HG02840 (cell line): Measurements from ENCODE around the gene ARVCF.

Experiments
- ATAC-seq: cut with Tn5 transposase; IDR thresholded peaks from one replicate; pipeline ENCODE4 v1.9.1; 2021; ENCODE audit warnings: mild to moderate bottlenecking, moderate library complexity, moderate number of reproducible peaks; ENCODE audit not compliant: unreplicated experiment, low FRiP score

Gene ARVCF

DNA sequence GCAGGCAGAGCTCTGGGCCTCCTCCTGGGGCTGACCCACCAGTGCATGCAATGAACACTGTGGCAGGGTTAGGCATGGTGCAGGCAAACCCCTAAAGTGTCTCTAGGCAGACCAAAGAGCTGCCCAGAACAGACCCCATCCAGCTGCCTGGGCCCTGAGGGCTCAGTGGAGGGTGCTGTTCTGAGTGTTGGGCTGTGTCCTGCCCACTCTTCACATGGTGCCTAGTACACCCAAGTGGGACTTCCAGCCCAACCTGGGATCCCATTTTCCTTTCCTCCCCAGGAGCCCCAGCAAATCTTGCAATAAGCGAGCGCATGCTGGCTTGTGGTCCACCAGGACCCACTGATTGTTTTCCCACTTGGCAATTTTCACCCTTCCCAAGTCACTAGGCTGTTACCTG, 26.4 kb downstream of the ARVCF start:
- no peak for ATAC-seq

DNA sequence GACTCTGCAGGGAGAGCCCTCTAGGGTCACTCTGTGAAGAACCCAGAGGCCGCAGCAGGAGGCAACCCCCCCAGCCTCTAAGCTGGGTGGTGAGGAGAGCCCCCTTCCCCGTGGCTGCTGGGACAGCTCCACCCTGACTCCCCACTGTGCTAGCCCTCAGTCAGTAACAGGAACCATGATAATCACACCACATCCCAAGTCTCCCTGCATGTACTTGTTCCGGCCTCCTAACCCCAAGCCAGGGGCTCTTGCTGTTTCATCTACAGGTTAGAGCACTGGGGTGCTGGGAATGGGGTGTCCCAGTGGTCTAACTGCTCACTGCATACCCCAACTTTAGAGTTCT, 26.9 kb downstream of the ARVCF start:
- no peak for ATAC-seq

DNA sequence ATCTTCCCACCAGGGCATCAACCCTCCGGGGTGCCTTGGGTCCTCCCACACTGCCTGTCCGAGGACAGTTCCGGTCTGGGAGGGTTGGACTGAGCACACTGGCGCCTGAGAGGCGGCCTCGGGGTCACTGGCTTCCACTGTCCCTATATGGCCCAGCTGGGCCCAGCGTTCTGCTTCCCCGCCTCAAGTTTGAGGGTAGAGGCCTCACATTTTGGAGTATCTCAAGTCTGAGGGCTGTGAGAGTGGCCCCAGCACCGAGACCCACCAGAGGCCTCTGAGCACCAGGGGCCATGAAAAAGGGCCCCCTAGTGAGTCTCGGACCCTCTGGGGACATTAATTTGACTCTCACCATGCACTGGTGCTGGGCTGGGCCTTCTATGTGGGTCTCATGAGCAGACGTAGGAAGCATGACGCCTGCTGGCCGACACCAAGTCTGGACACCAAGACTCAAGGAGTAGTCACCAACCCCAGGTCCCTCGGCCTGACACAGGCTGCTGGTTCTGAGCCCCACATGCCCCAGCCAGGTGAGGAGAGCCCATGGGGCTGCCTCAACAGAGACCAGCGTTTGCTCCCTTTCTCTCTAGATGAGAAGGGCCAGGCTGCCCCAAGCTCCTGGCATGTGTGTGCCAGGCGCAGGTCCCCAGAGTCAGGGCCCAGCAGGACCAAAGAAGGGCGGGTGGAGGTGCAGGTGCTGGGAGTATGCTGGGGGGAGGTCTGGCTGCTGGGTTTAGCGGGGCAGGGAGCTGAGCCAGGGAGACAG, 27.5 kb downstream of the ARVCF start:
- ATAC-seq, result no peak

DNA sequence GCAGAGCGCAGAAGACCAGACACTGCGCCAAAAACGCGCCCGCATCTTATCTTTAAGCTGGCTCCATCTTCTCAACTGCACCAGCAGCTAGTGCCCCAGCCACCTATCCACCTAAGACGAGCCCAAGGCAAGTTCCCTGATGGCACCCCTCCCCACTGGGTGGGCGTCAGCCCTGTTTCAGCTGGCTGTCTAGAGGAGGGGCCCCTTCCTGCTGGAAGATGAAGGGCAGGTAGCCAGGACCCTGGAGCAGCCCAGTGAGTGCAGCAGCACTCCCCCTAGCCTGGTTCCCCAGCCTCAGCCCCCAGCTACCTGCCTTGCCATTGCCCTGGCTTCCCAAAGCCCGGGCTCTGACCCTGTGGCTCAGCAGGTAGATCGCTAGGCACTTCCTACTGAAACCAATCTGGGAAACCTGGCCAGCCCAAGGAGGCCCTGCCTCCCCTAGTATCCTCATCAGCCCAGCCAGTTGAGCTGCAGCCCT, 28.3 kb downstream of the ARVCF start:
- ATAC-seq, result no peak

DNA sequence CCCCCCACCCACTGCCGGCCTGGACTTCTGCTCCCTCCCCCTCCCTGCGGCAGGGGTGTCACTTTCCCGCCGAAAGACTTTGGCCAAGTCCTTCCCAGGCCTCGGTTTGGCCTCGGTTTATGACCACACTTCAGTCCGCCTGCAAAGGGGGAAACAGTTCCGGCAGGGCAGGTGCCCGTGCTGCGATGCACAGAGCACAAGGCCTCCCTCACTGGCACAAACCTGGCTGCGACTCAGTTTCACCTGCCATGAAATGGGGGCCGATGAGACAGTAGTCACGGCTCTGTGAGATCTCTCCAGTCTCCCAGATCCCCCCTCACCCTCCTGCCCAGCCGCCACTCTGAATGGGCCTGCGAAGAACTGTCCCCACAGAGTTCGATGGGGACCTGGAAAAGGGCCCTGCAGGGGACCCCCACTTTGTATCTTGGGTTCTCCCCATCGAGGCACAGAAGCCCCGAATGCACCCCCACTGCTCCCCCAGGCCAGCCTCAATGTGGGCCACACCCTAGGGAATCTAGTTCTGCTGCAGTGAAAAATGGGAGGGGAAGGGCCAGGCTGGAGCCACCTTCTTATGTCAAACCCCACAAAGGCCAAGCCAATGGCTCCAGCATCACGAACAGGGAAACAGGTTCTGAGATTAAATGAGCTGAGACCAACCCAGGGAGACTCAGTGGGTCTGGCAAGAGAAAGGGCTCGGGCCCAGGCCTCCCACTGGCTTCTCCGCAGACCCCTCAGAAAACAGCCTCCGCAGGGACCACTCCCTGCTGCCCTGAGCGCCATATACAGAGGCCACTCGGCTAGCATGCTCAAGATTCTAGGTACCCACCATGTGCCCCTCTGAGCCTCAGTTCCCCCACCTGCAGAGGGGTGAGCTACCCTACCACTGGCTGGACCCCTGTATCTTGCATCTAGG, 29.0 kb downstream of the ARVCF start:
- ATAC-seq, result no peak

DNA sequence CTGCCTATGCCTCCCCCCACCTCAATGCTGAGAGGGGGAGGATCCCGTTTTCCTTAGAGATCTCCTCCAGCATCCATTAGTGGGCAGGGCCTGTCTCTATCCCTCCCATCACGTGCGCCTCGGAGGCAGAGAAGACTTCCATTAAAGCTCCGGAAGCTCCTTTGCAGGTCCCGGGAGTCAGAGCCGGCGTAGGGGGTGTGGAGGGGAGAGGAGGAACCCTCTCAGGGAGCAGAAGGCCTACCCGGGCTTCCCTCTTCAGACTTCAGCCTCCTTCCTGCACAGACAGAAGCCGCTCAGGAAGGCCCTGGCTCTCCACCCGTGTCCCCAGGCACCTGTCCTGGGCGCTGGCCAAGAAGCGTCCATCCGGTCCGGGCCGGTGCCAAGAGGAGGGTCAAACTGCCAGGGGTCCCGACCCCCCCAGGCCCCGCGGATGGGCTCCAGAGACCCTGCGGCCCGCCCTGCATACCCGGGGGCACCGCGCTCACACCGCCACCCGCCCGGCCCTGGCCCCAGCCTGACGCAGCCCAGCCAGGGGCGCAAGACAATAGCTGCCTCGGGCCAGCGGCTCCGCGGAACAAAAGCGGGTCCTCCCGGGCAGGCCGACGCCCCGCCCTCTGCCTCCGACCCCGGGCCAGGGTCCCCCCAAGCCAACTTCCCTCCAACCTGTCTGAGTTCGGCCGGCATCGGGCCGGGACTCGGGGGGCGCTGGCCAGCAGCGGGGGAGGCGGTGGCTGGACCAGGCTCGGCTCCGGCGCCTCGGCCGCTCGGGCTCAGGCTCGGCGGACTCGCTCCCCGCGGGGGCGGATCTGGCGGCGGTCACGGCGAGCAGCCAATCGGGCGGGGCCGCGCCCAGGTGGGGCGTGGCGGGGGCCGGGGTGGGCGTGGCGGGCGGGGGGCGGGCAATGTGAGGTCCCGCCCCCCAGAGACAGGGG, 29.9 kb downstream of the ARVCF start:
- ATAC-seq, result no peak

DNA sequence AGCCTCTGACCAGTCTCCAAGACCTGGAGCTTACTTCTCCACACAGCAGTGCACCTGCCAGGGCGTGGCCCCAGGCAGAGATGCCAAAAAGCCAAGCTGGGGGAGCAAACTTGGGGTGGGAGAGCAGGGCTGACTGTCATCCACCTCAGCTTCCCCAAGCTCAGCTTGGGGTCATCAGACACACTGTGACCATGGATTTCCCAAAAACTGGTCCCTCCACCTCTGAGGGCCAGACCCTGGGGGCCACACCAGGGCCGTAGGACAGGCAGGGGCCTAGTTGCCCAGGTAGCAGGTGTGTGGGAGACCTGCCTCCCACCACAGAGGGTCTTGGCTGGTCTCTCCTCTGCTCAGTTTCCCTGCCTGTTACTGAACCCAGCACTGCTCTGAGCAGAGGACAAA, 30.6 kb downstream of the ARVCF start:
- no peak for ATAC-seq

DNA sequence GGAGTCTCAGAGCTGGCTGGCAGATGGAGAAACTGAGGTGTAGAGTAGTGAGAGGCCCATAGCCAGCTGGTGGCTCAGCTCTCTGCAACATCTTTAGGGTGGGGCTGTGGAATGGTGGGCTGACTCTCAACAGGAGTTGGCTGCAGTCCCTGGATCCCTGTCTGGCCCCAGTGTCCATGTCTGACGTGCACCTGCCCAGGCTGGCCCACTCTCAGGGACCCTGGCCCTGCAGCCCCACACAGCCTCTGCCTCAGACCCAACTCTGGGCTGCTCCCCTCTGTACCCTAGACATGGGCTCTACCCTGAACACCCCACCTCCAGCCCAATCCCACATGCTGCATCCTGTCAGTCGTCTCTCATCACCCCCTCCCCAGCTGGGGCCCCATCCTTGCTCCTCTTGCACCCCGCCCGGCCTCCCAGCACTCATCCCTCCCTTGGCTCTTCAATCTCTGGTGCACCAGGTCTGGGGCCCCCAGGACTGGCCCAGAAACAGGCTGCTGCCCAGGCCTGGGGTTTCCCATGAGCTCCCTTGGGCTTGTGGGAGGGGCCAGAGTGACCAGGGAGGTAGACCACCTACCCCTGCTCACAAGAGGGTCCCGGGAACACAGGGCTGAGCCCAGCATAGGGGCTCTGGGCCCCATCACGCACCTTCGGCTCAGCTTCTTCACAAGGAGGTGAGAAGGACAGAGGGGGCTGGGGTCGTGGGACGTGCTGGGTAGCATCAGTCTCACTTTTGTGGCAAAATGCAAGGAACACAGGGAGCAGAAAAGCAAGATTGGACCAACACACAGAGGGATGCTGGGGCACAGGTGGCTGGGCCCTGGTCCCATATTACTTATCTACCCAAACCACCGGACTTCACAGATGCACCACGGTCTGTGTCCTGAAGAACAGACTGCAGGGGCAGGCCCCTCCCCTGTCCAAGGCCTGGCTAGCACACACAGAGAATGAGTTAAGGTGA, 31.5 kb downstream of the ARVCF start:
- ATAC-seq, result no peak

DNA sequence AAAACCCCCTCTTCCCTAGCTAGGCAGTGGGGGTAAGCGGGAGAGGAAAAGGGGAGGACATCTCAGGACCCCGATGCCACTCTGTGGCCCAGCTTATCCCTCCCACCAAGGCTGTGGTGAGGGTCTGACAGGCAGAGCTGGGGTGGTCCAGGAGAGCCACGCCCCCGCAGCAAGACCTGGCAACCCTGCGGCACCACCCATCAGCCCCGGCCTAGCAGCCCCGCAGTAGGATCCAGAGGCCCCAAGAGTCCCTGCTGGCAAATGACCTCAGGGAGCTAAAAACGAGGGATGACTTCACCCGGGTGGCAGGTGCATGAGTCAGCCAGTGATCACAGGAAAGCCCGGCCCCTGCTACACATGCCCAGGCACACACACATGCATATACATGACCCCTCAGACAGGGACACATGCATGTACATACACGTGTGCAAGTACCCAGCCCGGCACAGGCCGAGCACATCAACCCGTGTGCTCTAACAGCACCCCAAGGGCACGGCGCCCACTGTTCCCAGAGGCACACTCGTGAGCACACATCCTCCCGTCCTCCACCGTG, 32.3 kb downstream of the ARVCF start:
- ATAC-seq, result no peak

DNA sequence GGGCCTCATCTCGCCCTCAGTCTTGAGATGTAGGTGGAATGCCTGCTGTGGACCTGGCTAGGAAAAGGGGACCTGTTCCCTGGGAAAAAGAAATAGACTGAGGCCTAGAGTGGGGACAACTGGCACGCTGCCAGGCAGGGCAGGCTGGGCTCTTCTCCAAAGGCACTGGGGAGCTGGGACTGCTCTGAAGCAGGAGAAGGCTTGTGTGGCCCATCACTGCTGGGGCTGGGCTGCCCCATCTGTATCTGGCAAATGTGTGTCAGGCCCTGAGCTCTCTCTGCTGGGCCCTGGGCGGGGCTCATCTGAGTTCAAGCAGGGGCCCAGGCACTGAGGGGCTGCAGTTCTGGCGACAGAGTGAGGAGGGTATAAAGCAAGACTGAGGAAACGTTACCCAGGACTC, 32.9 kb downstream of the ARVCF start:
- no peak for ATAC-seq

DNA sequence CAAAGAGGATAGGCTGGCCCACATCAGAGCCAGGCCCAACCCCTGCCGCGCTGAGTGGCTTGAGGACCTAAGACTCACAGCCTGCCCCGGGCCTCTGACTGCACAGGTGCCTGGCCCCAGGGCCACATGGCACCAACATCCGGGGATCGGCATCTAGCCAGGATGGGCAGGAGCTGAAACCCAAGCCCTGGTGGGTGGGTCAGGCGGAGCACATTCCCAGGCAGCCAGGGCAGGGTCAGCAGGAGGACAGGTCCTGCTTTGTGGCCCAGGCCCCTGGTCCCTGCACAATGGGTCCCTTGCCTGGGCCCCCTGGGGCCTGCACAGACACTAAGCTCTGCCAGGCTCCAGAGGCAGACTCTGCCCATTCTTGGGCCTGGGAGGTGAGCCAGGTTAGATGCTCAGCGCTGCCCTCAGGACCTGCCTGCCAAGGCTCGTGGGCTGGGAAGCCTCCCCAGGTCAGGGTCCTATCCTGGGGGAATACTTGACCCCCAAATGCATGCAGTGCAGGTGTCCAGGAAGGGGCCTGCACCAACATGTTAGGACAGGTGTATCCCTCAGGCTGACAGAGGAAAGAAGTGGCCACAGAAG, 33.5 kb downstream of the ARVCF start:
- ATAC-seq, result no peak

DNA sequence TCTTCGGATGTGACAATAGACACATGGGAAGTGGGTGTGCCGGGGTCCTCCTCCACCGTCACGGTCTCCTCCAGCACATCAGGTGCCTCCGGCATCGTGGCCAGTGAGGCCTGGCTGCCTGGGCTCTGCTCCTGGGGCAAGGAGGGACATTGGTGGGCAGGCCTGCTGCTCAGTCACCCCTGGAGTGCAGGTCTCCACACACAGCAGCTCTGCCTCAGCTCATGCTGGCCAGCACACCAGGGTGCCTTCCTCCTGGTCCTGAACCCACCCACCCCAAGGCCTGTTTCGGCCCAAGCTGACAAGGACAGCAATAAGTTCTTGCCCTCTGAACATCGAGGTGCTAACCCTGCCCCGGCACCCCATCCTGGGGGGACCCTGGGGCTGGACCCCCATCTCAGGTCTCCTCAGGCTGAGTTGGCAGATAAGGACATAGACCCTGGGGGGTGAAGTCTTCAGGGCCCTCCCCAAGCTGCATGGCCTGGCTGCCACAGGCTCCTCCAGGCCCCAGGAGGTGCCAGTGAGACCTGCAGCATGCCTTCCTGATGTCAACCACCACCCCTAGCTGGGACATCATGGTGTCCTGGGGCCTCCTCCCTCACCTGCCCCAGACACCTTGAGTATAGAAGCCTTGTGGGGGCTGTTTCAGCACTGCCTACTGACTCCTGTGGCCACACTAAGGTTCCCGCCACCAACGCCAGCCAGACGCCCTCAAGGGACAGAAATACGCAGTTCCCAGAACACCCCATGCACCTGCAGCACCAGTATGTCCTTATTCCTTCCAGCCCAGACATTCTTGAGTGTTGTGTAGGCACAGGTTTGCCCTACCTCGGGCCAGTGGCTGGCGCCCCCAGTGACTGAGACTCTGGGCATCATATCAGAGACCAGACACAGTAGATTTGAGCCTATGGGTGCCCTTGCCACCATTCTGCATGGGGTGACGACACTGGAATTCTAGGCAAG, 34.4 kb downstream of the ARVCF start:
- ATAC-seq, result no peak

DNA sequence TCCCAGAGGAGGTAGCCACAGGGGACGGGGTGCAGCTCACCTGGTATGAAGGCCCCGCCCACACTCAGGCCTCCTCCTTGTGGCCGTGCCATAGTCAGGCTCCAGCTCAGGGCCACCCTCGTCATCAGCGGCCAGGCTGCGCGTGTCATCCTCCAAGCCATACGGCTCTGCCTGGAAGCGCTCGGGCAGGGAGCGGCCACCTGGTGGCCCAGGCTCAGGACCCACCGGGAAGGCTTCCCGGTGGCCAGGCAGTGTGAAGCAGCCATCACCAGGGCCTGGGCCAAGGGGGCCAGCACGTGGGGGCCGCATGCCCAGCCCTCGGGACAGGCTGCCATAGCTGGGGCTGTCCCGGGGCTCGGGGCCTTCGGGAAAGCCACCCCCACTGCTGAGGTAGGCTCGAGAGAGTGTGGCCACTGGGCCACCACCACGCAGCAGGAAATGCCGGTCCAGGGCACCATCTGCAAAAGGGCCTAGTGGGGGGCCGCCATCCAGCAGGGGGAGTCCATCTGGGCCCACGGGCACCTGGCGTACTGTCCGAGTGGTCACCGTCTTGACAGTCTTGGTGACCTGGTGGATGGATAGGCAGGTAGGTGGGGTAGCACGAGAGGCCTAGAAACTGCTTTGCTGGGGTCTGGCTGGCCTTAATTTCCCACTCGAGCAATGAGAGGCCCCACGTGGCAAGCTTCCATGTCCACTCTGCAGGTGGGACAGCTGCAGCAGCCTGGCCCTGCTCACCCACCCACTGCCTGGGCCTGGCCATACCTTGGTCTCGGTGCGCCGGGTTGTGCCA, 35.3 kb downstream of the ARVCF start:
- ATAC-seq, result no peak

DNA sequence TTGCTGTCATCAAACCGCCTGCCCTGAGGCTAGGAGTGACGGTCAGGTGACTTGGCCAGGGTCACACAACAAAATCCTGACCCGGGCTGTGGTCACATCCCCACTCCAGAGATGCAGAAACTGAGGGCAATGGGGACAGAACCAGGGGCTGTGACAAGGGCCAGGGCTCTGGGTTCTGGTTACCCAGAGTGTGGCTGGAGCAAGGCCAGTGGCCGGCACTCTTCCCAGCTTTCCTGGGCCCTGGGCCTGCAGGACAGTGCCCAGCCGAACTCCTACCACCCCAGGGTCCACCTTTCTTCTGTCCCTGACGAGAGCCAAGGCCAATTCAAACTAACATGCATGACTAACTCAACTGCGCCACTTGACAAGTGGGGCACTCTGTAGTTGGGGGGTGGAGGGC, 35.9 kb downstream of the ARVCF start:
- no peak for ATAC-seq

DNA sequence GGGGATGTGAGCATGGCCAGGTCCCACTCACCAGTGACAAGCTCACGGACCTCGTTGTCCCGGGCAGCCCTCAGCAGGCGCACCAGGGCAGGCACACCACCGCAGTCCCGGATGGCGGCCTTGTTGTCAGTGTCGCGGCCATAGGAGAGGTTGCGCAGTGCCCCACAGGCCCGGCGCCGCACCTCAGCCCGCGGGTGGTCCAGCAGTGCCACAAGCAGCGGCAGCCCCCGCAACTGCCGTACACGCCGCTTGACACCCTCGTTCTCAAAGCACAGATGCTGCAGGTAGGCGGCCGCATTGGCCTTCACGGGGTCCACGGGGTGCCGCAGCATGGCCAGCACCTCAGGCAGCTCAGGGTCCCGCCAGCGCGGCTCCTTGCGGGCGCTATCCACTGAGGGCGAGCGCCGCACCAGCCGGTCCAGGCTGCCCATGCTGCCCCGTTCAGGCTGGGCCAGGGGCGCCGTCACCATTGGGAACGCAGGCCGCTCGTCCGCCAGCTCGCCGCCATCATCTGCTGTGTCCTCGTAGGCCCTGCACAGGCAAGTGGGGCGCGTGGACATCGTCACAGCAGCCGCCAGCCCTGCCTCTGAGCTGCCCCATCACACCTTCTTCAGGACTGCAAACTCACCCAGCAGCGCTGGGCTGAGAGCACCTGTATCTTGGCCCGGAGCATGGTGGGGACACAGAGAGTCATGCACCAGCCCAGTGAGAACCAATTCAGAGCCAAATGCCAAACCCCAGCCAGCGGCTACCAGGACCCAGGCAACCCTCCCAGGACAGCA, 36.7 kb downstream of the ARVCF start:
- no peak for ATAC-seq

DNA sequence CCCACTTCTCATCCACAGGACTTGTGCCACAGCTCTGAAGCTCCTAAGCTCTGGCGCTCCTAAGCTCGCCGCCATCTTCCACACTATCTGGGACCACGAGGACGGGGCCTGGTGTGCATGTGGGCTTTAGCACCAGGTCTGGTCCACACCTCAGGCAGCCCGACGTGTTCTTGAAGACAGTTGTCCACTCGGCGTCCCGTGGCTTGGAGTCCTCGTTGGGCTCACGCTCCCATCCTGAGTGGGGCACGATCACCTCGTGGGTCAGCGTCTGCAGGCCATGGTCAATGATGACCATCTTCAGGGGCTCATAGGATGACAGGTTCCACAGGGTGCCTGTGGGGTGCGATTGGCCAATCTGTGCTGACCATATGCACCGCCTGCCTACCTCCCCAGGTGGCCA, 37.9 kb downstream of the ARVCF start:
- no peak for ATAC-seq
